HG02943 (cell line): ENCODE results near the gene FAM174A.
"Not testable (repeated sequence)": the region's sequence is repeated elsewhere in the genome, so short reads cannot be mapped to it uniquely, and the experiment has no call there.

Experiments used
- ATAC-seq: cut with Tn5 transposase; IDR thresholded peaks from one replicate; pipeline ENCODE4 v1.9.1; 2021; ENCODE audit warnings: mild to moderate bottlenecking, low read depth, moderate library complexity; ENCODE audit not compliant: unreplicated experiment

FAM174A gene

GRCh38 chr5:100574716-100575115 is 39.5 kb downstream of the FAM174A start:
- no peak for ATAC-seq

- ATAC-seq: no peak
Observed at GRCh38 chr5:100575815-100576214, 40.6 kb downstream of the FAM174A start.

- no peak for ATAC-seq
Observed at GRCh38 chr5:100576217-100576751, 41.1 kb downstream of the FAM174A start.

- ATAC-seq: no peak
Observed at GRCh38 chr5:100577506-100577905, 42.3 kb downstream of the FAM174A start.

GRCh38 chr5:100584069-100584468 is 48.9 kb downstream of the FAM174A start:
- ATAC-seq: peak; percentile 98

GRCh38 chr5:100584889-100585288 is 49.7 kb downstream of the FAM174A start:
- no peak for ATAC-seq

- ATAC-seq: no peak
Observed at GRCh38 chr5:100590867-100591266, 55.7 kb downstream of the FAM174A start.

GRCh38 chr5:100595152-100595811 is 60.1 kb downstream of the FAM174A start:
- no peak for ATAC-seq

- no peak for ATAC-seq
Observed at GRCh38 chr5:100595812-100596173, 60.6 kb downstream of the FAM174A start.

- ATAC-seq: no peak
Observed at GRCh38 chr5:100598446-100598845, 63.3 kb downstream of the FAM174A start.

GRCh38 chr5:100600298-100600994 is 65.3 kb downstream of the FAM174A start:
- ATAC-seq: no peak

GRCh38 chr5:100603141-100603540 is 68.0 kb downstream of the FAM174A start:
- no peak for ATAC-seq

GRCh38 chr5:100604021-100604420 is 68.8 kb downstream of the FAM174A start:
- not testable (repeated sequence) for ATAC-seq

- ATAC-seq: no peak
Observed at GRCh38 chr5:100609594-100609993, 74.4 kb downstream of the FAM174A start.

GRCh38 chr5:100614308-100614707 is 79.1 kb downstream of the FAM174A start:
- ATAC-seq: no peak

- no peak for ATAC-seq
Observed at GRCh38 chr5:100615362-100615761, 80.2 kb downstream of the FAM174A start.

GRCh38 chr5:100616291-100616690 is 81.1 kb downstream of the FAM174A start:
- no peak for ATAC-seq

GRCh38 chr5:100616981-100617380 is 81.8 kb downstream of the FAM174A start:
- no peak for ATAC-seq

GRCh38 chr5:100623719-100624118 is 88.5 kb downstream of the FAM174A start:
- ATAC-seq: peak; percentile 88

- peak; percentile 65 for ATAC-seq
Observed at GRCh38 chr5:100634937-100635534, 99.9 kb downstream of the FAM174A start.
